HepG2 (cell line): ENCODE measurements around the gene TBC1D21. TPM values are rescaled to one million over a fixed set of nuclear protein-coding genes. Genes with fewer than 3 reads are reported as not detected.

Experiments used
- ATAC-seq: fragments of 200-7000 bp; cut with Tn5 transposase; 3 replicates; pipeline ENCODE4 v1.9.1; 2020; ENCODE audit warnings: mild to moderate bottlenecking, moderate library complexity
- BruUV-seq: library from RNA; stranded (reverse); fragments of 400-500 nt; replicated peaks from 2 replicates; lab custom pipeline; 2021; lab: Mats Ljungman, UMichigan
- CTCF ChIA-PET: fragments of 300-600 bp; formaldehyde crosslinking; extraction: SDS; loops from one replicate; lab custom pipeline; 2021; ENCODE audit warnings: low total read pairs, inconsistent platforms, low intra/inter-chr PET ratio; lab: Yijun Ruan, JAX
- POLR2A ChIA-PET: fragments of 350-600 bp; sonication (Branson Sonifier 250); formaldehyde crosslinking; loops from one replicate; lab custom pipeline; 2020; ENCODE audit warnings: antibody characterized with exemption, inconsistent platforms; lab: Yijun Ruan, JAX
- DNase-seq: peaks from one replicate; pipeline ENCODE4 v3.0.0-alpha.2; 2015; ENCODE audit warnings: low spot score
- FAIRE-seq: peaks from 3 replicates; lab custom pipeline; 2011; peaks lifted over from hg19 to GRCh38; lab: Jason Lieb, UNC
- H2AFZ ChIP-seq: one replicate; pipeline ENCODE4 v1.6.1; 2011; ENCODE audit warnings: low read length, inconsistent platforms
- H3K27ac ChIP-seq: fragments of 300-600 bp; 3 replicates; pipeline ENCODE4 v1.8.0; 2011; ENCODE audit warnings: mixed run types, mild to moderate bottlenecking, mixed read lengths, low read length, inconsistent platforms; ENCODE audit not compliant: insufficient read depth; ENCODE audit errors: extremely low read length
- H3K27me3 ChIP-seq, 2 experiments: fragments of 200-600 bp in 1 of 2; 2 replicates in 1 of 2; 3 replicates in 1 of 2; pipeline versions ENCODE4 v1.6.0 to v1.8.0; 2011; ENCODE audit warnings: low read length in 2 of 2, mild to moderate bottlenecking in 2 of 2, moderate library complexity in 2 of 2, inconsistent platforms in 1 of 2; ENCODE audit not compliant: insufficient read depth in 2 of 2, control insufficient read depth in 1 of 2
- H3K36me3 ChIP-seq, 2 experiments: fragments of 200-600 bp in 1 of 2; replicated peaks in 1 of 2; 2 replicates in 1 of 2; 3 replicates in 1 of 2; pipeline versions ENCODE4 v1.5.1 to v1.8.0; 2011; ENCODE audit warnings: low read length in 2 of 2, inconsistent platforms in 1 of 2; ENCODE audit not compliant: insufficient read depth in 2 of 2, control insufficient read depth in 1 of 2
- H3K4me1 ChIP-seq: 2 replicates; pipeline ENCODE4 v1.5.1; 2012; ENCODE audit warnings: low read length, inconsistent platforms; ENCODE audit not compliant: insufficient read depth
- H3K4me2 ChIP-seq: 2 replicates; pipeline ENCODE4 v1.6.0; 2011; ENCODE audit warnings: low read depth, low read length, inconsistent platforms
- H3K4me3 ChIP-seq, 3 experiments: fragments of 200-600 bp in 1 of 3; sonication (generic), shearing (Covaris generic) in 1 of 3; replicated peaks in 1 of 3; 2 replicates each; pipeline ENCODE4 v1.5.1; 2011 to 2016; ENCODE audit warnings: low read length in 3 of 3, inconsistent platforms in 2 of 3, low read depth in 2 of 3, mild to moderate bottlenecking in 2 of 3, control low read depth in 1 of 3, mixed read lengths in 1 of 3; ENCODE audit not compliant: insufficient read depth in 1 of 3
- H3K79me2 ChIP-seq: one replicate; pipeline ENCODE4 v1.6.1; 2011; ENCODE audit warnings: low read length, inconsistent platforms; ENCODE audit not compliant: insufficient read depth
- H3K9ac ChIP-seq: 2 replicates; pipeline ENCODE4 v1.6.0; 2011; ENCODE audit warnings: mild to moderate bottlenecking, low read depth, low read length, inconsistent platforms; ENCODE audit not compliant: insufficient read depth
- H3K9me3 ChIP-seq: 2 replicates; pipeline ENCODE4 v1.5.1; 2012; ENCODE audit warnings: mild to moderate bottlenecking, low read length
- H4K20me1 ChIP-seq: 2 replicates; pipeline ENCODE4 v1.6.0; 2011; ENCODE audit warnings: inconsistent platforms, mild to moderate bottlenecking, low read length, moderate library complexity; ENCODE audit not compliant: insufficient read depth
- NAIF1 ChIP-seq: sonication (generic); formaldehyde crosslinking; IDR thresholded peaks from 2 replicates; pipeline ENCODE4 v1.5.0; 2020; ENCODE audit warnings: mild to moderate bottlenecking, missing genetic modification reagents, borderline replicate concordance
- PBX2 ChIP-seq: IDR thresholded peaks from 2 replicates; pipeline ENCODE4 v1.6.1; 2016; ENCODE audit warnings: control low read depth
- SRSF1 ChIP-seq: fragments of 200-400 bp; formaldehyde crosslinking; optimal IDR thresholded peaks from 2 replicates; pipeline ENCODE3; 2017; ENCODE audit warnings: mild to moderate bottlenecking, low read depth, low read length, moderate library complexity
- SRY ChIP-seq: sonication (generic); formaldehyde crosslinking; IDR thresholded peaks from 2 replicates; pipeline ENCODE4 v1.8.0; 2022; ENCODE audit warnings: mild to moderate bottlenecking, missing genetic modification reagents
- THAP11 ChIP-seq: IDR thresholded peaks from 2 replicates; pipeline ENCODE4 v1.6.1; 2016; ENCODE audit warnings: missing biosample characterization, missing genetic modification reagents
- TIGD3 ChIP-seq: sonication (generic); formaldehyde crosslinking; IDR thresholded peaks from 2 replicates; pipeline ENCODE4 v1.5.1; 2020; ENCODE audit warnings: mild to moderate bottlenecking, missing genetic modification reagents, borderline replicate concordance
- TRIM22 ChIP-seq: fragments of 450-650 bp; IDR thresholded peaks from 2 replicates; pipeline ENCODE4 v1.6.1; 2017
- U2AF2 ChIP-seq: fragments of 200-400 bp; formaldehyde crosslinking; IDR thresholded peaks from 2 replicates; pipeline ENCODE4 v1.6.1; 2017; ENCODE audit warnings: low read depth, mild to moderate bottlenecking, low read length
- ZNF275 ChIP-seq: sonication (generic); formaldehyde crosslinking; IDR thresholded peaks from 2 replicates; pipeline ENCODE4 v1.8.0; 2022; ENCODE audit warnings: missing genetic modification reagents, mild to moderate bottlenecking, inconsistent platforms, borderline replicate concordance
- ZNF614 ChIP-seq: IDR thresholded peaks from 2 replicates; pipeline ENCODE4 v1.6.1; 2018; ENCODE audit warnings: missing biosample characterization, missing genetic modification reagents, inconsistent platforms, borderline replicate concordance
- ZNF687 ChIP-seq: sonication (generic); formaldehyde crosslinking; IDR thresholded peaks from 2 replicates; pipeline ENCODE4 v1.5.1; 2020; ENCODE audit warnings: mild to moderate bottlenecking, missing genetic modification reagents, moderate library complexity
- WGBS: methylation state at CpG from one replicate; pipeline ENCODE4 v1.1.6; 2017; ENCODE audit warnings: low lambda C conversion rate; 5-methylcytosine and 5-hydroxymethylcytosine counted together
- in situ Hi-C: cut with HindIII; loops from 2 replicates; pipeline ENCODE4 v1.10.0; 2017; ENCODE audit warnings: low pct_unique_long_range_greater_than_20kb; ENCODE audit not compliant: extremely low pct_ligation_motif_present
- intact Hi-C: fragments of 100-400 bp; cut with micrococcal nuclease; formaldehyde crosslinking; loops from one replicate; pipeline ENCODE4 v1.10.0; 2022; ENCODE audit not compliant: unreplicated experiment
- polyA plus RNA-seq, 8 experiments: library from polyadenylated mRNA; depleted of rRNA in 3 of 8; stranded (reverse) in 7 of 8; unstranded in 1 of 8; fragments of >200 nt; fragmentation: Illumina TruSeq in 4 of 8; extraction: Trizol in 4 of 8; gene quantifications; 2 replicates each; pipeline versions ENCODE4 v1.2.1 to v1.2.3, GENCODE V29; 2011 to 2016; ENCODE audit warnings: low read depth in 4 of 8, missing spikeins in 1 of 8, mixed read lengths in 1 of 8; ENCODE audit not compliant: insufficient read depth in 1 of 8
- total RNA-seq, 5 experiments: library from RNA; depleted of rRNA; stranded (reverse); fragments of >200 nt; fragmentation: Illumina TruSeq; extraction: Trizol; gene quantifications; 2 replicates each; pipeline ENCODE4 v1.2.3, GENCODE V29; 2016; ENCODE audit warnings: low read depth in 1 of 5

Gene TBC1D21
- total and polyA plus RNA-seq, 2 of the 13 experiments (the other 11 are each of a cell fraction or from before 2014, with no cell fraction given) = not detected

- TF ChIP-seq TRIM22 = no peak
Measured at GRCh38 chr15:73918784-73919183, 45.4 kb downstream of the TBC1D21 start (continued).

GRCh38 chr15:73919706-73920105 lies 46.3 kb downstream of the TBC1D21 start:
- Histone ChIP-seq H2AFZ (no peak overlapping the region), H3K27ac (no peak overlapping the region)
- TF ChIP-seq ZNF614 (no peak), SRSF1 (no peak), SRY (CRISPR knock-in tag) (no peak), TIGD3 (no peak), NAIF1 (CRISPR knock-in tag) (no peak), ZNF687 (CRISPR knock-in tag) (no peak), U2AF2 (no peak), THAP11 (no peak), ZNF275 (CRISPR knock-in tag) (no peak), PBX2 (CRISPR knock-in tag) (no peak)

More at GRCh38 chr15:73919706-73920105, 46.3 kb downstream of the TBC1D21 start:
- H3K79me2 ChIP-seq = no peaks in the 10 kb centered on the region
- CTCF ChIA-PET = no interaction called here
- FAIRE-seq (no peak), DNase-seq (no peak), ATAC-seq (no peak)
- H3K27me3 ChIP-seq = peaks cover 3 to 25% of the 10 kb centered on the region in 2 experiments; a peak in 3 of 5 replicates
- in situ Hi-C loops = no loop called here
- no peak overlapping the region for H3K4me3 ChIP-seq
- BruUV-seq = no TSS peak
- H3K9ac ChIP-seq = no peak overlapping the region
- POLR2A ChIA-PET = no interaction called here
- H3K4me1 ChIP-seq = no peaks in the 10 kb centered on the region
- no peaks in the 10 kb centered on the region; the same call in 1 of the 2 replicates for H3K9me3 ChIP-seq
- H4K20me1 ChIP-seq = no peaks in the 10 kb centered on the region
- no peak overlapping the region for H3K4me2 ChIP-seq
- intact Hi-C loops = no loop called here
- H3K36me3 ChIP-seq = no peaks in the 10 kb centered on the region
- 61% methylated on average over 6 of the region's 6 CpGs for WGBS
